Smooth muscle cell (in vitro differentiated cells): ENCODE data around the gene CHRNA4. TPM values are rescaled to one million over a fixed set of nuclear protein-coding genes. Genes with fewer than 3 reads are reported as not detected.
A peak's percentile ranks its signal among the peaks of the same experiment; 100 is the strongest.

Experiments used
- DNase-seq: peaks from one replicate; lab custom pipeline; 2025; ENCODE audit not compliant: unreplicated experiment; lab: John Stamatoyannopoulos, UW
- H2AFZ ChIP-seq: fragments of 200-600 bp; sonication (generic); 2 replicates; pipeline ENCODE4 v1.6.0; 2016; ENCODE audit warnings: antibody characterized with exemption, low read depth, mild to moderate bottlenecking
- H3F3A ChIP-seq: fragments of 200-600 bp; sonication (generic); 2 replicates; pipeline ENCODE4 v1.6.0; 2017; ENCODE audit warnings: antibody characterized with exemption, low read depth
- H3K27ac ChIP-seq: fragments of 200-600 bp; sonication (generic); 2 replicates; pipeline ENCODE4 v1.5.1; 2016; ENCODE audit warnings: low read depth, mild to moderate bottlenecking
- H3K27me3 ChIP-seq: fragments of 200-600 bp; sonication (generic); 2 replicates; pipeline ENCODE4 v1.6.1; 2016; ENCODE audit warnings: low read depth, mild to moderate bottlenecking
- H3K36me3 ChIP-seq: fragments of 200-600 bp; sonication (generic); 2 replicates; pipeline ENCODE4 v1.5.1; 2016; ENCODE audit warnings: low read depth
- H3K4me1 ChIP-seq: fragments of 200-600 bp; sonication (generic); 2 replicates; pipeline ENCODE4 v1.5.1; 2016; ENCODE audit warnings: low read depth
- H3K4me2 ChIP-seq: fragments of 200-600 bp; sonication (generic); 2 replicates; pipeline ENCODE4 v1.6.0; 2016; ENCODE audit warnings: mild to moderate bottlenecking
- H3K4me3 ChIP-seq: fragments of 200-600 bp; sonication (generic); 2 replicates; pipeline ENCODE4 v1.5.1; 2016; ENCODE audit warnings: mild to moderate bottlenecking
- H3K79me2 ChIP-seq: fragments of 200-600 bp; sonication (generic); 2 replicates; pipeline ENCODE4 v1.6.0; 2016; ENCODE audit warnings: low read depth, mild to moderate bottlenecking
- H3K9ac ChIP-seq: fragments of 200-600 bp; sonication (generic); 2 replicates; pipeline ENCODE4 v1.6.0; 2016; ENCODE audit warnings: low read depth
- H3K9me3 ChIP-seq: fragments of 200-600 bp; sonication (generic); replicated peaks from 2 replicates; pipeline ENCODE4 v1.5.1; 2016; ENCODE audit warnings: low read depth
- H4K20me1 ChIP-seq: fragments of 200-600 bp; sonication (generic); 2 replicates; pipeline ENCODE4 v1.6.0; 2016; ENCODE audit warnings: low read depth
- CTCF ChIP-seq: fragments of 200-600 bp; sonication (generic); IDR thresholded peaks from 2 replicates; pipeline ENCODE4 v1.5.1; 2017; ENCODE audit warnings: borderline replicate concordance, mild to moderate bottlenecking, antibody characterized with exemption; ENCODE audit not compliant: insufficient read depth, poor library complexity, severe bottlenecking
- WGBS: methylation state at CpG from one replicate; pipeline ENCODE4 v1.1.7; 2016; ENCODE audit warnings: low lambda C conversion rate; 5-methylcytosine and 5-hydroxymethylcytosine counted together
- polyA plus RNA-seq: library from polyadenylated mRNA; unstranded; fragments of >200 nt; fragmentation: Nextera tagmentation; extraction: Ambion mirVana; gene quantifications from 2 replicates; pipeline ENCODE4 v1.2.1, GENCODE V29; 2016
- total RNA-seq: library from RNA; depleted of rRNA; stranded (reverse); fragments of >200 nt; gene quantifications from 2 replicates; pipeline ENCODE4 v1.2.3, GENCODE V29; 2014

The CHRNA4 gene
- total RNA-seq, result not detected in 2 replicates
- polyA plus RNA-seq, result 0.03 and 0.17 TPM in 2 replicates

- no peaks in the 10 kb centered on the region for H4K20me1 ChIP-seq
- 5% methylated on average over 56 of the region's 79 CpGs for WGBS
- no peak for DNase-seq
- H3K4me3 ChIP-seq, result no peak within 1 kb of the TSS
- no peaks in the 10 kb centered on the region for H3K36me3 ChIP-seq
- no peak within 1 kb of the TSS for H3K27ac ChIP-seq
- H3K4me2 ChIP-seq, result peak within 1 kb of the TSS; percentile 44
- no peaks in the 10 kb centered on the region for H3K9me3 ChIP-seq
- peaks cover 8% of the 10 kb centered on the region for H3K4me1 ChIP-seq
- H3F3A ChIP-seq, result no peaks in the 10 kb centered on the region
- no peak for TF ChIP-seq CTCF
- H2AFZ ChIP-seq, result no peak within 1 kb of the TSS
- H3K9ac ChIP-seq, result no peak within 1 kb of the TSS
- H3K27me3 ChIP-seq, result peaks cover 45% of the 10 kb centered on the region
- no peaks in the 10 kb centered on the region for H3K79me2 ChIP-seq
These were observed at the start of gene CHRNA4 for GRCh38 chr20:63360850-63361518. Gene CHRNA4 (minus strand): TSS chr20:63361349. CDS start chr20:63361165, 184 bp downstream.

GRCh38 chr20:63409834-63410435 lies 48.8 kb upstream of the CHRNA4 start:
- no peaks in the 10 kb centered on the region for H3F3A ChIP-seq
- H3K27me3 ChIP-seq, result no peaks in the 10 kb centered on the region
- H3K4me3 ChIP-seq, result no peak overlapping the region
- no peak overlapping the region for H2AFZ ChIP-seq
- no peaks in the 10 kb centered on the region for H3K79me2 ChIP-seq
- no peaks in the 10 kb centered on the region for H3K9me3 ChIP-seq
- H3K9ac ChIP-seq, result no peak overlapping the region
- H3K4me2 ChIP-seq, result no peak overlapping the region
- no peaks in the 10 kb centered on the region for H3K4me1 ChIP-seq
- no peak overlapping the region for H3K27ac ChIP-seq
- H4K20me1 ChIP-seq, result no peaks in the 10 kb centered on the region
- 80% methylated on average over 17 of the region's 23 CpGs for WGBS
- DNase-seq, result no peak
- TF ChIP-seq CTCF, result no peak
- no peaks in the 10 kb centered on the region for H3K36me3 ChIP-seq

- DNase-seq, result no peak
- no peak overlapping the region for H3K4me2 ChIP-seq
- H2AFZ ChIP-seq, result no peak overlapping the region
- H3K36me3 ChIP-seq, result no peaks in the 10 kb centered on the region
- no peaks in the 10 kb centered on the region for H3K9me3 ChIP-seq
- H3K9ac ChIP-seq, result no peak overlapping the region
- H3K4me3 ChIP-seq, result no peak overlapping the region
- no peaks in the 10 kb centered on the region for H3K27me3 ChIP-seq
- H3K4me1 ChIP-seq, result no peaks in the 10 kb centered on the region
- no peaks in the 10 kb centered on the region for H3F3A ChIP-seq
- no peak overlapping the region for H3K27ac ChIP-seq
- no peak for TF ChIP-seq CTCF
- H4K20me1 ChIP-seq, result no peaks in the 10 kb centered on the region
- no peaks in the 10 kb centered on the region for H3K79me2 ChIP-seq
- WGBS, result 83% methylated on average over 21 of the region's 21 CpGs
These were observed 48.1 kb upstream of the CHRNA4 start for GRCh38 chr20:63409066-63409833.
